Measurements from ENCODE around the gene BRAF.
"Not testable (repeated sequence)": the region's sequence is repeated elsewhere in the genome, so short reads cannot be mapped to it uniquely, and the experiment has no call there.

Gene BRAF

DNA sequence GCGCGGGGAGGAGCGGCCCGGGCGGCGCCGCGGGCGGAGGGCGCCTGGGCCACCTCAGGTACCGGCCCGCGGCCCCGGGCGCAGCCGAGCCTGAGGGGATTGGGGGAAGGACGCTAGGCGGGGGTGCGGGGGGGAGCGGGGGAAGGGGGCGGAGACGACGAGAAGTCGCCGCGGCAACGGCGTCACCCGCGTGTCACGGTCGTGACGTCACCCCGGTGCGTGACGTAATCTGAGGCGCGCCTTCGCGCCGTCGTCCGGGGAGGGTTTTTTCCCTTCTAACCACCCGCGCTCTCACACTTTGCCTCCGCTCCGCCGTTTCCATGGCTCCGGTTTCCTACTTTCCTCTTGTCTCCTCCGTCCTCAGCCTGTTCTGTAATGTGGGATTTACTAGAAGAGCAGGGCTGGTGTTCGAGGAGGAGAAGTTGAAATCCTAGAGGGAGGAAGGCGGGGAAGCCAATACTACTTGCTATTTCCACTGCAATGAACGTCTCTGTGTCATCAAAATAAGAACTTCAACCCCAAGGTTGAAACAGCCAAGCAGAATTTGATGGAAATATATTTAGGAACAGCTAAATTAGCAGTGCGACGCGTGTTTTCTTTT, at the start of gene BRAF:
Gene BRAF (minus strand): TSS at position 109 of the 601 bp plus-strand sequence. CDS start 226 bp downstream, outside the sequence.
- Histone ChIP-seq H3K27ac (peak within 1 kb of the TSS; percentile 82 to 100 (median 97)), H3K4me3 (peak within 1 kb of the TSS; percentile 65 to 98 (median 85))

DNA sequence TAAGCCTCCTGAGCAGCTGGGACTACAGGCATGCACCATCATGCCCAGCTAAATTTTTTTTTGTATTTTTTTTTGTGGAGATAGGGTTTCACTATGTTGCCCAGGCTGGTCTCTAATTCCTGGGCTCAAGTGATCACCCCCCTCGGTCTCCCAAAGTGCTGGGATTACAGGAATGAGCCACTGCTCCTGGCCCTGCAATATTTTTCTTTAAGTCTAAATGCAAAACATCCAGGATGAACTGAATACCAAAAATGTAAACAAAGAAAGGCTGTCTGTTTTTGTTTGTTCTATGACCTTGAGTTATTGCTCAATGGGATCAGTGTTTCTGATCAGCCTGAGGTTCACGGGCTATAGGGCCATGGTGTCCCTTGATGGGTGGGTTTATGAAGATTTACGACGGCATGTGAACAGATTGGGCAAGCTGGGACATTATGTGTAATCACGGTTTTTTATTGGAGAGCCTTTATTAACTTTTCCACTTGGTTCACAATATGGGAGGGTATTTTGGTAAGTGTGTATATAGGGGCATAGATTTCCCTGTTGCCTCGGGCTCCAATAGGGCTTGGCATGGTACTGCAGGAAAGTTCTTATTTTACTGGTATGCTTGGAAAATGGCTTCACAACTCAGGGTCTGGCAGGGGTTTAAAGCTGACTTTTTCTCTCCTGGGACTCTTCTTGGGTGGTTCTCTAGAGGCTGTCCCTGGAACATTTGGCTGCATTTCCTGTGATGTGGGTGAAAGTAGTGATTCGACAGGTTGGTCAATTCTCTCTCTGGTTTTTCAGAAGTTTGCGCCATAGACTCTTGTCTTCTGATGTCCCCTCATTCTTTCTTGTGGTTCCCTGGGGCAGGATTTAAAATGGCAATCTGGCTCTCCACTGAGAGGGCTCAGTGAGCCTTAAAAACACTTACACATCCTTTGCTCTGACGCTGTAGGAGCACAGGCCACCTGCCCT, 48.4 kb upstream of the BRAF start:
- H3K27ac ChIP-seq, result no peak overlapping the region
- no peak overlapping the region for H3K4me3 ChIP-seq

DNA sequence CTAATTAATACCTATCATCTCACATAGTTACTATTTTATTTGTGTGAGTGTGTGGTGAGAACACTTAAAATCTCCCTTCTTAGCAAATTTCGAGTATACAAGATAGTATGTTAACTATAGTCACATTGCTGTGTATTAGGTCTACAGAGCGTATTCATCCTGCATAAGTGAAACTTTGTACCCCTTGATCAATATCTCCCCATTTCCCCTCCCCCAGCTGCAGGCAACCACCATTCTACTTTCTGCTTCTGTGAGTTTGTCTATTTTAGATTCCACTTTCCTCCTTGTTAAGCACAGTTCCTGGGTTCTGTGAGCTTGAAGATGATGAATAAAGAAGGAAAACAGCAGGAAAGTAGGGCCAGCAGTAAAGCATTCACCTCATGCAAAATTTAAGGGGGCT, 47.6 kb upstream of the BRAF start:
- Histone ChIP-seq H3K4me3 (no peak overlapping the region), H3K27ac (no peak overlapping the region)

DNA sequence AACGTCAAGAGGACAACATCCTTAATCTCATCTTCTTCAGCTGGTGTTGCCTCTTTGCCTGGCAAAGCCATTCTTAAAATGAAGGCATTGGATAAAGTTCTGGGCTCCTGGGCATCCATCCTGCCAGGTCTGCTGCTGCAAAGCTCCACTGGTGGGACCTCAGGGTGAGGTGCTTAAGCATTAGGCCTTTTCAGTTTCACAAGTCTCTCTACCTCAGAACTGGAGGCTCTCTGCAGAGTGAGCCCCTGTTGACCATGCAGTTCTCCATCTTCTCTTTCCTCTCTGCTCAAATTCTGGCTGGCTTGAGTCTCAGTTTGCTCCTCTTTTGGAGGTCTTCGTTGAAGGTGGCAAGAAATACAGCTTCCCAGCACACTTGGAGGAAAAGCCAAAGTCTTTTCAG, 42.7 kb upstream of the BRAF start:
- H3K4me3 ChIP-seq, result no peak overlapping the region
- no peak overlapping the region for H3K27ac ChIP-seq

DNA sequence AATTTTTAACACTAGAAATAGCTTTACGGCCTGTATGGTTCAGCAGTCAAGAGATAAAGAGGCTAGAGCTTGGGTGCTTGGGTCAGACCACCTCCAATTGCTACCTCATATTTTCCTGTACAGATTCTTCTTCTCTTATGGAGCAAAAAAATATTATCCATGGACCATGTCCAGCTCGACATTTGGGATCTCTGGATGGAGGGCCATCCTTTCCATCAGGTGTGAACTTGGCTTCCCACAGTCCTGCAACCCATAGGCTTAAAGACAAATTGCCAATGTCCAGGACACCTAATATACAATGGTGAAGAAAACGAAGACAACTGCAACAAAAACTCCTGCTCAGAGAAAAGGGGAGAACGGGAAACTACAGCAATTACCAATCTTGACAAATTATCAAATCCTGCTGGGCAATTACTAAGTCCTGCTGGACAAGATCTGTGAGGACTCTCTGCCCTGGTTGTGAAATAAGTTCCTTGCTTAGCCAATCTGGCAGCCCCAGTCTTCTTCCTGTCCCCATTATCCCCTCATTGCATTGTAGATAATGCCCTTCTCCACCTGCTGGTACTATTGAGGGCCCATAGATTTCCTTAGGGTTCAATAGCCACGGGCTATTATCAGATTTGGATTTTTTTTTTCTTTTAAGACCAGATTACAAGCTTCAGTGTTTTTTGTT, 42.0 kb upstream of the BRAF start:
- no peak overlapping the region for H3K27ac ChIP-seq
- no peak overlapping the region for H3K4me3 ChIP-seq

DNA sequence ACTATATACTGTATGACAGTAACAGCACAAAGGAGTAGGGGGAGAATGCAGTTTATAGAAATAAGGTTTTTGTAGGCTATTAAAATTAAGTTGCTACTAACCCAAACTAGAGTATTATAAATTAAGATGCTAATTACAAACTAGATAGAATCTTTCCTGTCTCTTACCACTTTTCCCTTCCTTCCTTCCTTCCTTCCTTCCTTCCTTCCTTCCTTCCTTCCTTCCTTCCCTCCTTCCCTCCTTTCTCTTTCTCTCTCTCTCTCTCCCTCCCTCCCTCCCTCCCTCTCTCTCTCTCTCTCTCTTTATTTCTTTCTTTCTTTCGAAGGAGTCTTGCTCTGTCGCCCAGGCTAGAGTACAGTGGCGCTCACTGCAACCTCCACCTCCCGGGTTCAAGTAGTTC, 36.4 kb upstream of the BRAF start:
- no peak overlapping the region for H3K27ac ChIP-seq
- H3K4me3 ChIP-seq, result no peak overlapping the region

DNA sequence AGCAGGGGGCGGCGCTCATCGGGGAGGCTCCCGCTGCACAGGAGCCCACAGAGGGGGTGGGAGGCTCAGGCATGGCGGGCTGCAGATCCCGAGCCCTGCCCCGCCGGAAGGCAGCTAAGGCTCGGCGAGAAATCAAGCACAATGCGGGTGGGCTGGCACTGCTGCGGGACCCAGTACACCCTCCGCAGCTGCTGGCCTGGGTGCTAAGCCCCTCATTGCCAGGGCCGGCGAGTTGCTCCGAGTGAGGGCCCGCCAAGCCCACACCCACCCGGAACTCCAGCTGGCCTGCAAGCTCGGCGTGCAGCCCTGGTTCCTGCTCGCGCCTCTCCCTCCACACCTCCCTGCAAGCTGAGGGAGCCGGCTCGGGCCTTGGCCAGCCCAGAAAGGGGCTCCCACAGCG, 32.3 kb upstream of the BRAF start:
- H3K4me3 ChIP-seq, H3K27ac ChIP-seq: not testable (repeated sequence)

DNA sequence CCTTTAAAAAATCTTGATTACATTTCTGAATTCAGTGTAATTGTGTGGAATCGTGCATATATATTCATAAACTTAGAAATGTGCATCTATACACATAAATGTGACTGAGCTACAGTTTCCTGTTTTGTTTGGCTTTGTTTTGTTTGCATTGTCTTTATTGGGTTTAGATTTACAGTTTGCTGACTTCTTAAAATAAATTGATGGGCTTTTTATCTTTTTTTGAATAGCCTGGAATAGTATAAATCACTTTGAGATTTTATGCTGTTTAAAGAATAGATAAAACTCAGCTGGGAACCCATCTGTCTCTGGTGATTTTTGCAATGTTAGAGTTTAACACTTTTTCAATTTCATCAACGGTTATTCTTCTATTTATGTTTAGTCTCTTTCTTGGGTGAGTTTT, 21.2 kb upstream of the BRAF start:
- Histone ChIP-seq H3K4me3 (no peak overlapping the region), H3K27ac (no peak overlapping the region)

DNA sequence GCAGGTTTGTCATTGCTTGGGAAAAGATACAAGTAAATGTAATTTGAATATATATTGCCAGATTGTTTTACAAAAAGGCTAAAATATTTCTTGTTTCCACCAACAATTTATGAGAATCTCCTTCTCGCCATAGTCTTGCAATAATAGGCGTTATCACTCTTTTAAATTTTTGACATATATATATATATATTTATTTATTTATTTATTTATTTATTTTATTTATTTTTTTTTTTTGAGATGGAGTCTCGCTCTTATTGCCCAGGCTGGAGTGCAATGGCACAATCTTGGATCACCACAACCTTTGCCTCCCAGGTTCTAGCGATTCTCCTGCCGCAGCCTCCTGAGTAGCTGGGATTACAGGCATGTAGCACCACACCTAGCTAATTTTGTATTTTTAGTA, 17.5 kb upstream of the BRAF start:
- H3K27ac ChIP-seq, H3K4me3 ChIP-seq: not testable (repeated sequence)

DNA sequence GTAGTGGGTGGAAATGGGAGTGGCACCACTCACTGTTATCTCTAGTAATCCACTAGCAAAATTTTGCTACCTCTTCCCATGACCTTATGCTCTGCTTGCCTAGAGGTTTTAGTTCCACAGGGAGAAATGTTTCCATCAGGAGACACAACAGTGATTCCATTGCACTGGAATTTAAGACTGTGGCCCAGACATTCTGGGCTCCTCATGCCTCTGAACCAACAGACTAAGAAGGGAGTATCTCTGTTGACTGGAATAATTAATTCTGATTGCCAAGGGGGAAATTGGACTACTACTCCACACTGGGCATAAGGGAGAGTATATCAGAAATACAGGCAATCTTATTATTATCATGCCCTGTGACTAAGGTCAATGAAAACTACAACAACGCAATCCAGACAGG, 16.2 kb upstream of the BRAF start:
- no peak overlapping the region for H3K27ac ChIP-seq
- no peak overlapping the region for H3K4me3 ChIP-seq

DNA sequence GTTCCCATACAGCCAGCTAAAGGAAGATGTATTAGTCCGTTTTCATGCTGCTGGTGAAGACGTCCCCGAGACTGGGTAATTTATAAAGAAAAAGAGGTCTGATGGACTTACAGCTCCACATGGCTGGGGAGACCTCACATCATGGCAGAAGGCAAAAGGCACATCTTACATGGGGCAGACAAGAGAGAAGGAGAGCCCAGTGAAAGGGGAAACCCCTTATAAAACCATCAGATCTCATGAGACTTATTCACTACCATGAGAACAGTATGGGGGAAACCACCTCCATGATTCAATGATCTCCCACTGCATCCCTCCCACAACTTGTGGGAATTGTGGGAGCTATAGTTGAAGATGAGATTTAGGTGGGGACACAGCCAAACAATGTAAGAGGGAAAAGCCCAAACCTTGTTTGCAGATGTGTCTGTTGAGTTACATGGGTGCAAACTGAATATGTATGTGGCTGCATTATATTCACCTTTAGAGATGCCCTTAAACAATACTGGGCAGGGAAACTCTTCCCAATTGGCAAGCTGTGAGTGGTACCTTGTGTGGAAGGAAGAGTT, 13.1 kb upstream of the BRAF start:
- no peak overlapping the region for H3K4me3 ChIP-seq
- no peak overlapping the region for H3K27ac ChIP-seq

DNA sequence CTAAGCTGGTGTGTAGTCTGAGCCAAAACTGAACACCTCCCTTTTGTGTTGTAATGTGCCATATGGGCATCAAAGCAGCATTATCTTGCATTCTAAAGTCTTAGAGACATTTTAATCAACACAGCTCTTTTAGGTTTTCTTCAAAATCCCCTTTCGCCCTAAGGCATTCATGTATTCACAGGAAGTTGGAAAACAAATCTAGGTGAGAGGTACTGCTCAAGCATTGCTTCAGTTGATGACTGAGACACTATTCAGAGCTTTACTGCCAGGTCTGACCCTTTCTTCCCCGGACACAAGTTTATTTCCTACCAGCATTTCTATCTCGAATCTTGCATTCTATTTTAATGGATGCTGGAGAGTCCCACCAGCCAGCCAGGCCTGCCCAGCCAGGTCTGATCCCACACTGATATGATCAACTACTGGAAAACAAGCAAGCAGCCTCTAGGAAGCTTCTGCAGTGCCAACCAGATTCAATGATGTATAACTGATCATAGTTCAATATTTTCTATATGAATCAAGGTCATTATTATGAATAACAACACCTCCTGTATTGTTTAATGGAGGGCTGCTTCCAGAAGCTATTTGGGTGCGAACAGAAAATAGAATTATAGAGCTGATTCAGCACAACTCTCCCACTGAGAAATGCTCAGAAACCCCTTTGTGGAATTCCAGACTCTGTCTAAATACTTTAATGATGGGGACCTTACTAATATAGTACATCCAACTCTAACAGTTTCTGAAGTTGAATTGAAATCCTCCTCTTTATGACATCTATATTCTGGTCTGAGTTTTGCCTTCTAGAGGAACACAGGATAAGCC, 4.0 kb upstream of the BRAF start:
- Histone ChIP-seq H3K4me3 (no peak overlapping the region), H3K27ac (no peak overlapping the region)

DNA sequence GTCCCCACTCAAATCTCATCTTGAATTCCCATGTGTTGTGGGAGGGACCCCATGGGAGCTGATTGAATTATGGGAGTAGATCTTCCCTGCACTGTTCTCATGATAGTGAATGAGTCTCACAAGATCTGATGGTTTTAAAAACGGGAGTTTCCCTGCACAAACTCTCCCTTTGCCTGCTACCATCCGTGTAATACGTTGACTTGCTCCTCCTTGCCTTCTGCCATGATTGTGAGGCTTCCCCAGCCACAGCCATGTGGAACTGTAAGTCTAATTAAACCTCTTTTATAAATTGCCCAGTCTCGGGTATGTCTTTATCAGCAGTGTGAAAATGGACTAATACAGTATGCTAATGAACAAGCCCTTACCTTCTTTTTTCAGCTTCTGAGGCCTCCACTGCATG, 3.2 kb upstream of the BRAF start:
- H3K27ac ChIP-seq, result not testable (repeated sequence)

DNA sequence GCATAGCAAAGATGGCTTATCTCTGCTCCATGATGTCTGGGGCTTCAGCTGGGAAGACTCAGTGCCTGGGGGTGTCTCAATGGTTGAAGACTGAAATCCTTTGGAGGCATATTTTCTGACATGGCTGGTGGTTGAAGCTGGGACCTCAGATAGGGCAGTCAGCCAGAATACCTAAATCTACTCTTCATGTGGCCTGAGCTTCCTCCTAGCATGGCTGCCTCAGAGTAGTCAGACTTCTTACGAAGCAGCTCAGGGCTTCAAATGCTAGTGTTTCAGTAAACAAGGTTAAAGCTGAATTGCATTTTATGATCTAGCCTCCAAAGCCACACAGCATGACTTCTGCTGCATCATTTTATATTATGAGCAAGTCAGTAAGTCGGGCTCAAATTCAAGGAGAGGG, 2.6 kb upstream of the BRAF start:
- H3K4me3 ChIP-seq, result no peak overlapping the region

More for the DNA sequence above, 3.2 kb upstream of the BRAF start:
- not testable (repeated sequence) for H3K4me3 ChIP-seq

DNA sequence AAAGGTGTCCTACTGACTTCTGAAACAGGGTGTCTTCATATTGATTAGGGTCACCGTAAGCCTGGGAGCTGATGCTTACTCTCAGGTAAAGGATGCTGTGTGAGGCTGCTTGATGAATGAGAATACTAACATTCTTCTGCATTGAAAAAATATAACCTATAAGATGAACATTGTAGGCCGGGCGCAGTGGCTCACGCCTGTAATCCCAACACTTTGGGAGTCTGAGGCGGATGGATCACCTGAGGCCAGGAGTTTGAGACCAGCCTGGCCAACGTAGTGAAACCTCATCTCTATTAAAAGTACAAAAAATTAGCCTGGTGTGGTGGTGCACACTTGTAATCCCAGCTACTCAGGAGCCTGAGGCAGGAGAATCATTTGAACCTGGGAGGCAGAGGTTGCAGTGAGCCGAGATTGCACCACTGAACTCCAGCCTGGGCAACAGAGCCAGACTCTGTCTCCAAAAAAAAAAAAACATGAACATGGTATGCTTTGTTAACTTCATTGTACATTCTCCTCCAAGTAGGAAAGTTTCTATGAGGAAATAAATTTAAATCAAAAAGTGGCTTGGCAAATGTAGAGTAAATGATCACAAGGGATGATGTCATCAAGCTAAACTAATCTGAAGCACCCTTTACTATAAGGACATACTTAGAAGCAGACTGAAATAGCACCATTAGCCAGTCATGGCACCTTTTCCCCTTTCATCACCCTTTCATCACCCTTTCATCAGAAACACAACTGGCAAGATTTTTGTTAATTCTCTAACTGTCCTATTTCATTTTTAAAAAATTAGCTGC, 1.5 kb upstream of the BRAF start:
- peak overlapping the region in 1 of 21 experiments; percentile 99 for H3K27ac ChIP-seq
- H3K4me3 ChIP-seq, result no peak overlapping the region

More for the DNA sequence above, 2.6 kb upstream of the BRAF start:
- H3K27ac ChIP-seq, result no peak overlapping the region

DNA sequence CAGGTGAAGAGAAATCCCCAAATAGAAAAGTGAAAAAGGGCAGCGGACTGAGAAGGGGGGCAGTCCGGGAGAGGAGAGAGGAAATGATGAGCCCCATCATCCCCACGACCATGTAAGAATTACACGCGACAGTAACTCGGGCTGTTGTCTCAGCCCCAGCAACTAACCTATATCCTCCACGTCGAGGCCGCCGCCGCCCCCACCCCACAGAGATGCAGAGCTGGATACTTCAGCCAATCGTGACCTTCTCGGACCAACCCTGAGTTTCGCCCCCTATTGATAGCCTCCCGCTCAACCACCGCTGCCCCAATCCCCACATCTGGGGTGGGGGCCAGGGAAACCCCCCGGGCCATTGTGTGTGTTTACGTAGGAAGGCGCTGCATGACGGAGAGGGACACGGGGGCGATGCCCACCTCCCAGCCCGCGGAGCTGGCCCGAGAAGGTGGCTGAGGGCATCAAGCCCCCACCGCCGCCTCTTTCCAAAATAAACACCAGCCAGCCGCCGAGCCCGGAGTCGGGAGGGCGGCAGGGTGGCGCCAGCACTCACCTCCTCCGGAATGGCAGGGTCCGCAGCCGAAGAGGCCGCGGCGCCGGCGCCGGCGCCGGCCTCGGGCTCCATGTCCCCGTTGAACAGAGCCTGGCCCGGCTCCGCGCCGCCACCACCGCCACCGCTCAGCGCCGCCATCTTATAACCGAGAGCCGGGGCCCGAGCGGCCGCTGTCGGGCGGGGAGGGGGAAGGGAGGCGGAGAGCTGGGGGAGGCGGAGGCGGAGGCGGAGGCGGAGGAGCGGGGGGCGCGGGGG, 509 bp downstream of the BRAF start:
- peak overlapping the region; percentile 82 to 100 (median 97) for H3K27ac ChIP-seq
- H3K4me3 ChIP-seq, result peak overlapping the region; percentile 65 to 98 (median 85)

DNA sequence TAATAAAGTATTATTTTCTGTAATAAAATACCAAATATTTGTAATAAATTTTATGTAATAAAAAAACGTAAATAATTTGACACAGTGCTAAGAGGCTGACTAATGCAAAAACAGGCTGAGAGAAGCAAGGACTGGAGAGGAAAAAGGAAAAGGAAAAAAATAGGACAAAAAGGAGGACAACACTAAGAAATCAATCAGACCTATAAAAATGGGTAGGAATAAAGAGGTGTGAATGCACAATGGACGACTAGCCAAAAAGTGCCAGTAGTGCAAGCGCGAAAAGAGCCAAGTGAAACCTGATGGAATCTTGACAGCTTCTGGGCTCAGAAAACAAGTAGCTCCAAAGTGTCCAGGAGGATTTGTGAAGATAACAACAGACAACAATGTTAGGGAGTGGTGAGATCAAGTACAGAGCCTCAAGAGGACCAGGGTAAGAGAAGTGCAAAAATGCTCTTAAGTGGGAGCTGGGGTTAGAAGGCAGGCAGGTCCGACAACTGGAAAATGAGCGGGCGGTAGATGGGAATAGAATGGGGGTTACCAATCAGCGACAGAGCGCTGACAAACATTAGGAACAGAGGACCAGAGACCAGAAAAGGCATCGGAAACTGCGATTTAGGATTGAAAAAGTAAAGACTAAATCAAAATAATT, 1.2 kb downstream of the BRAF start:
- Histone ChIP-seq H3K4me3 (peak overlapping the region; percentile 65 to 98 (median 85)), H3K27ac (peak overlapping the region in 19 of 21 experiments; percentile 91 to 100 (median 98))

Data from skin epidermis (tissue), 12 donors.